EH (cell line): ENCODE measurements around the gene GPC6.
A peak's percentile ranks its signal among the peaks of the same experiment; 100 is the strongest.
"Not testable (repeated sequence)": the region's sequence is repeated elsewhere in the genome, so short reads cannot be mapped to it uniquely, and the experiment has no call there.

Source experiments
- DNase-seq: peaks from one replicate; pipeline ENCODE4 v3.0.0-alpha.2; 2015; ENCODE audit warnings: low read depth

The GPC6 gene

DNA sequence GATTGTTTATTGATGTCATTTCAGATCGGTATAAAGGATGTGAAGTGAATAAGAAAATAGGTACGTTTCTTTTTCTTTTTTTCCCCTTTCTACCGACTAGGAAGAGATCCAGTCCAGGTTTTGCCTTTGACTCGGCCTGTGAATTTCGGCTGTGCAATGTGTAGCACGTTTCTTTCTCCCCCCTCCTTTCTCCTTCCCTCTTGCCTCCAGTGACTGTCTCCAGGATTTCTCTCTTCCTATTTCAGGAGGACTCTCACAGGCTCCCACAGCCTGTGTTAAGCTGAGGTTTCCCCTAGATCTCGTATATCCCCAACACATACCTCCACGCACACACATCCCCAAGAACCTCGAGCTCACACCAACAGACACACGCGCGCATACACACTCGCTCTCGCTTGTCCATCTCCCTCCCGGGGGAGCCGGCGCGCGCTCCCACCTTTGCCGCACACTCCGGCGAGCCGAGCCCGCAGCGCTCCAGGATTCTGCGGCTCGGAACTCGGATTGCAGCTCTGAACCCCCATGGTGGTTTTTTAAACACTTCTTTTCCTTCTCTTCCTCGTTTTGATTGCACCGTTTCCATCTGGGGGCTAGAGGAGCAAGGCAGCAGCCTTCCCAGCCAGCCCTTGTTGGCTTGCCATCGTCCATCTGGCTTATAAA, at the start of gene GPC6:
Gene GPC6 (plus strand): TSS at position 185 of the 657 bp plus-strand sequence.
- DNase-seq, result peak; percentile 88

DNA sequence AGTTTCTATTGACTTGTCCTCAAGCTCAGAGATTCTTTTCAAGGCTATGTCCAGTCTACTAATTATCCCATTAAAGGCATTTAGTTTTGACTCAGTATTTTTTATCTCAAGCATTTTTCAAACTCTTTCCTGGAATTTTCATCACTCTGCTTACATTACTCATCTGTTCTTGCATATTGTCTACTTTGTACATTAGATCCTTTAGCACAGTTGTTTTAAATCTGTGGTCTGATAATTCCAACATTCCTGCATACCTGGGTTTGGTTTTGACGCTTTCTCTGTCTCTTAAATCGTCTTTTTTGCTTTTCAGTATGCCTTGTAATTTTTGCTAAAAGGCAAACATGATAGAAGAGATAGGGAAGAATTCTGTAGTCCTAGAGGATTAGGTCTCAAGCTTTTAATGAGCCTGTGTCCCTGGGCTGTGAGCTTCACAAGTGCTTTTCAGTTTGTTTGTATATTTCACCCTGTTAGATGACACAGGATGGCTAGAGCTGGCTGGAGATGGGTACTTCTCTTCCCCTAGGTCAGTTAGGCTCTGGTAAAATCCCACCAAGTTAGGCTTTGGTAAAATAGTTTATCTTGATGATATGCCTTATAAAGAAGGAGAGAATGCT, 46.1 kb upstream of the GPC6 start:
- peak; percentile 22 for DNase-seq

GRCh38 chr13:93182406-93182805, 44.2 kb upstream of the GPC6 start:
- DNase-seq, result no peak

GRCh38 chr13:93183302-93183701, 43.3 kb upstream of the GPC6 start:
- no peak for DNase-seq

DNA sequence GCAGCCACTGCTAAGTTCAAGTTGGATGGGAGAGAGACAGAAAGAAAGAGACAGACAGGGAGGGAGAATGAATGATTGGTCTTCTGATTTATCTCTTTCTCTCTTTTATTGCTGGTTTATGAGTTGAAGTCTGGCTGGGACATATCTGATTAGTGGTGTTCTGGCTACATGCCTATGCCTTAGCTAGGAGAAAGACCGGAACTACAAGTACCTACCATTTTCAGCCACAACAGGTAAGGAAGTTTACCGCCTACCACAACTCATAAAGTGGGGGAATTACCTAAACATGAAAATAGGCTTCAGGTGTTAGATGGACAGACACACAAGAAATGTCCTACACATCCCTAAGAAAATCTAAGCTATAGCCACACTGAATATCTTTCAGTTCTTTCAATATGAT, 36.6 kb upstream of the GPC6 start:
- DNase-seq, result no peak

DNA sequence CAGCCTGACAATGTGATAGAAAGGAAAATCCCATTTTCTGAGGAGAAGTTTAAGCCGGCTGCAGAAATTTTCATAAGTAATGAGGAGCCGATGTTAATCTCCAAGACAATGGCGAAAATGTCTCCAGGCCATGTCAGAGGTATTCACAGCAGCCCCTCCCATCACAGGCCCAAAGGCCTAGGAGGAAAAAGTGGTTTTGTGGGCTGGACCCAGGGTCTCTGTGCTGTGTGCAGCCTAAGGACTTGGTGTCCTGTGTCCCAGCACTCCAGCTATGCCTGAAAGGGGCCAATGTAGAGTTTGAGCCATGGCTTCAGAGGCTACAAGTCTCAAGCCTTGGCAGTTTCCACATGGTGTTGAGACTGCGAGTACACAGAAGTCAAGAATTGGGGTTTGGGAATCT, 32.9 kb upstream of the GPC6 start:
- DNase-seq, result no peak

- no peak for DNase-seq
Measured at GRCh38 chr13:93199856-93200255, 26.8 kb upstream of the GPC6 start.

GRCh38 chr13:93200626-93201025, 26.0 kb upstream of the GPC6 start:
- no peak for DNase-seq

DNA sequence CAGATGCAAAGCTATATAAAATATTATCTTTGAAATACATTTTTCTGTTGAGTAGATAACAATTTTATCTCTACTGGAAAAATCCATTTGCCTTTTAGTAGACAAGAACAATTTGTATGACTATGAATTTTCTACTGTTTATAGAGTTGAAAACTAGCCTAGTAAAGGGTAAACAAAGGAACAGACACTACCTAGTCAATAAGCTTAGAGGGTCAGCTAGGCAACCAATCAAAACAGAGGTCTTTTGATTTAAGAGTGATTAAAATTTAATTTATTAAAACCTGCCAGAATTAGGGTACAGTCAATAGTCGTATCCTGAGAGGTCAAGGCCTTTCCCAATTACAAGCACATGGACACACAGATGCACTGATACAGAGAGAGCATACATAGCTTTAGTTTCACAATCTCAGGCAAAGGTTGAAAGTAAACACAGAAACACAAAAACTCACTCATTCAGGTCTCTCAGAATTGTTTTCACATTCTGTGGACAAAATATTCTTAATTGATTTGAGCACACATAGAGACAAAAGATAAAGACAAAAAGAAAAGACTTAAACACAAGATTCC, 24.5 kb upstream of the GPC6 start:
- no peak for DNase-seq

DNA sequence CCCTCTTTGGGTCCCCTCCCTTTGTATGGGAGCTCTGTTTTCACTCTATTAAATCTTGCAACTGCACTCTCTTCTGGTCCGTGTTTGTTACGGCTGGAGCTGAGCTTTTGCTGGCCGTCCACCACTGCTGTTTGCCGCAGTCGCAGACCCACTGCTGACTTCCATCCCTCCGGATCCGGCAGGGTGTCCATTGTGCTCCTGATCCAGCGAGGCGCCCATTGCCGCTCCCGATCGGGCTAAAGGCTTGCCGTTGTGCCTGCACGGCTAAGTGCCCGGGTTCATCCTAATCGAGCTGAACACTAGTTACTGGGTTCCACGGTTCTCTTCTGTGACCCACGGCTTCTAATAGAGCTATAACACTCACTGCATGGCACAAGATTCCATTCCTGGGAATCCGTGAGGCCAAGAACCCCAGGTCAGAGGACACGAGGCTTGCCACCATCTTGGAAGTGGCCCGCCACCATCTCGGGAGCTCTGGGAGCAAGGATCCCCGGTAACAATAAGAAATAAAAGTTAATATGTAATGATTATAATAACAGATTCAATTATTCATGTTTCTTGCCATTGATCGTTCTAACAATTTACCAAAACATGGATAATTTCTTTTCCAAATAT, 19.7 kb upstream of the GPC6 start:
- DNase-seq, result not testable (repeated sequence)

GRCh38 chr13:93216122-93216521, 10.5 kb upstream of the GPC6 start:
- no peak for DNase-seq

DNA sequence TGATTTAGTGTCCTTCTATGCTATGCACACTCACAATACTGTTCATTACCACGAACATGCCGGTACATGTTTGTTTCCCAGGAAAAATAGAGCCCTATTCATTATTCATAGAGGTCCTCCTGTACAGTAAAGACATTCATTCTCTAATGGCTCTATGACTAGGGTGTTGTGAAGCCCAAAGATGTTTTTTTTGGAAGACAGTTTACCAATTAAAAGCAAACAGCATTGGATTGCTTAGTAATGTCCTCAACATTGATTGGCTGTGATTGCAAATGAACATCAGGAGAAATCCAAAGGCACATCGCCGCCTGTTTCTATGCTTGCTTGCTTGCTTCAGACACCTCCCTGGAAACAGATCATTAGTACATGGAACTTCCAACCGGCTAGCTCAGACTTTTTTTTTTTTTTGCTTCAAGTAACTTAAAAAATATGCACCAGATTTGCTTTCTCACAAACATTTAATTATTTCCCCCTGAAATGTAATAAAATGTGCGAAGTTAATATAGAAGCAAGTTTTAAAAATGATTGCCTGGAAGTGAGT, 8.8 kb upstream of the GPC6 start:
- no peak for DNase-seq

- DNase-seq, result no peak
Measured at GRCh38 chr13:93218583-93218982, 8.0 kb upstream of the GPC6 start.

GRCh38 chr13:93220073-93220472, 6.5 kb upstream of the GPC6 start:
- DNase-seq, result no peak

DNA sequence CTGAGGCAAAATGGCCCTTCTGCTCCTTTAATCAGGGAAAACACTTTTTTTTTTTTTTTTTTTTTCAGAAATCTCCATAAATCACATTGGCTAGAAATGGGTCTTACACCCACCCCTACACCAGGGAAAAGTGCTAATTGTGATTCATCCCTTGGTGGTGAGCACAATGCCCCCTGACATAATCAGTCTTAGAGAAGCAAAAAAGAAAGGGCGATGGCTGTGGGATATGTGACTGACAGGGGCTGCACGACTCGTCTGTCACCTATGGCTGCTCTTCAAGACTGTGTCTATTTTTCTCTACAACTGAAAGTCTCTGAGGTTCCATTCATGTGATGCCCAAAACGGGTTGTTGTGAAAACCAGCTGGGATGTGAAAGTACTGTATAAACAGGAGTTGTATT, 3.6 kb upstream of the GPC6 start:
- no peak for DNase-seq

DNA sequence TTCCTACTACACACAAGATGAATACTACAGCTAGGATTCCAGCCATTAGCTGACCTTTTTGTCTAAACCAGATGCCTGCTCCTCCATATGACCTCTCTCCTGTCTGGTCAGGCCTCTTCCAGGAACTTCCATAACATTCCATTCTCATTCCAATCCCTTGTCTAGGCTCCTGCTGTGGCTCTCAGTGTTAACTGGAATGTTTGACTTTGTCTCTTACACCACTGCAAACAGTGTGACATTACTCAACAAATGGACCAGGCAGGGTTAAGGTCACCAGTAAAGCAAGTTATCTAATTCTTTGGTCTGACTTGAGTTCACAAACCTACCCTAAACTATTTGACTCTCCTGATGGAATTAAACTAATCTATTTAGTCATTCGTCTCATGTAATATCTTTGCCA, 2.1 kb upstream of the GPC6 start:
- peak; percentile 90 for DNase-seq

DNA sequence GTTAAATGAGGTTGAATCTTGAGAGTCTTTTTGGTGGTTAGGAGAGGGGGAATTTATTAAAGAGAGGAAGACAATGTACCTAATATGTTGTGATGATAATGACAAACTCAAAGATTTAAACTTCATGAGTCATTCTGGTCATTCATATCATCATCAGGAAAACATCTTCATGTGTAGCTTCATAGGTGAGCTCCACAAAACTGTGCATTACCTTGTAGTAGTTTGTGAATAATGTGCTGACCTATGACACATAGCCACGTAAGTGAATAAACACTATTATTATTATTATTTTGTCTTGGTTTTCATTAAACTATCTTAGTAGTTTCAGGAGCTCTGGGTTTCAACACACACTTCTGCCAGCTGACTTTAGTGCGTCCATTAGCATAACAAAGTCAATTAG, 997 bp upstream of the GPC6 start:
- DNase-seq, result no peak

DNA sequence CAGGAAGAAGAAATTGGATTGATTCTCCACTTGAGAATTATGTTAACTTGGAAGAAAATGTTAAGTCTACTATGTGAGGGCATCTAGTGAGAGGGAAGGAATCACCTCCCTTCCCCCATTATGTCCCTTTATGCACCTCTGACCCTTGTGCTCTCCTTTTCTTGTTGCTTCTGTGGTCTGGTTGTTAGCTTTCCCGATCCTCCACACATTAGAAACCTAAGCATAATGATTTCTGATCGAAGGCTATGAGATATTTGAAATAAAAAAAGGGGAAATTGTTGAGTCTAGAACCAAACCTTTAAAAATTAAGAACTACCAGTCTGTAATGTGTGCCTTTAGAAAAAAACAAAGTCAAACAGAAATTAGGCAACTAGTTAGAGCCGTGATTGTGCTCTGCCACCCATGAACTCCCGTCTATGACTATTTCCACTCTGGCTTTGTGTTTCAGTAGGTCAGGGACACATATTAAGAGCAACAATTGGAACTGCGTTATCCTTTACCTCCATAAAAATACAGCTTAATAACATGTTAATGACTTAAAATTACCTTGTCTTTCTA, 463 bp upstream of the GPC6 start:
- DNase-seq, result no peak

- peak; percentile 56 for DNase-seq
Measured at GRCh38 chr13:93227280-93227877, 772 bp downstream of the GPC6 start.

DNA sequence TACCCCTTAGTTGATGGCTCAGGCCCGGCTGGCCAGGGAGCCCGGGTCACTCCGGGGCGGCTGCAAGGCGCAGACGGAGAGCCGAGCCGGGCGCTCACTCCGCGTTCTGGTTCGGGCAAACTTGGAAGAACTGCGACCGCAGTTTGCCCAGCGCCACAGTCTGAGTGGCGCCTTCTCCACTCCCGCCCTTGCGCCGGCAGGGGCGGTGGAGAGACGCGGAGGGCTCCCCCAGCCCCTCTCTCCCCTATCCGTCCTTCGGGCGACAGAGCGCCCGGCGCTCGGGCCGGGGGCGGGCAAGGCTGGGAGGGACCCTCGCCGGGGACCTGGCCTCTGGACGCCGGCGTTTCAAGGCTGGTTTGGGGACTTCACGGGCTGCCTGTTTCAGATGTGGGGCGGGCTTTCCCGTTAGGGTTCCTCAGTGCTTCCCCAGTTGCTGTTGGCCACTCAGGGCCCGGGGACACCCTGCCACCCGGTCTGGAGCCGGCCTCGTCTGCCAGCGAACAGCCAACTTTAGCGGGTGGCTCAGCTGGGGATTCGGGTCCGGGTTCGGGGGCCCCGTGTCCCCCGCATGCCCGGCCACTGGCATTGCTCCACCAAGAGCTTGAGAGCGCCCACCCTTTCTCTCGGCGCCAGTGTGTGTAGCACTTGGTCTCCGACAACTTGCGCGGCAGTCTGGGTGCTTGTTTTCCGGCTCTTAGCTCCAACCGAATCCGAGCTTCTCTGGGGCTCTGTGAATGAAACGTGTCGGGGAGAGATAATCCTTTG, 1.5 kb downstream of the GPC6 start:
- peak; percentile 88 for DNase-seq

- DNase-seq, result no peak
Measured at GRCh38 chr13:93228643-93228937, 2.0 kb downstream of the GPC6 start.
